NT2/D1 (cell line): ENCODE data around the gene RBFOX1.
A peak's percentile ranks its signal among the peaks of the same experiment; 100 is the strongest.

Experiments used
- DNase-seq: peaks from one replicate; pipeline ENCODE4 v3.0.0-alpha.2; 2011; ENCODE audit warnings: low read depth, low spot score
- H3K27me3 ChIP-seq: 2 replicates; pipeline ENCODE4 v1.6.0; 2011; ENCODE audit warnings: mild to moderate bottlenecking; ENCODE audit not compliant: insufficient read length, insufficient read depth
- H3K36me3 ChIP-seq: 2 replicates; pipeline ENCODE4 v1.6.1; 2011; ENCODE audit warnings: mild to moderate bottlenecking, low read length, mixed read lengths; ENCODE audit not compliant: insufficient read depth, insufficient read length
- H3K4me1 ChIP-seq: 2 replicates; pipeline ENCODE4 v1.5.1; 2011; ENCODE audit not compliant: insufficient read depth, insufficient read length
- H3K4me3 ChIP-seq: 2 replicates; pipeline ENCODE4 v1.5.1; 2011; ENCODE audit warnings: low read depth; ENCODE audit not compliant: insufficient read length
- H3K9ac ChIP-seq: 2 replicates; pipeline ENCODE4 v1.6.0; 2011; ENCODE audit warnings: low read depth; ENCODE audit not compliant: insufficient read length
- H3K9me3 ChIP-seq: 2 replicates; pipeline ENCODE4 v1.5.1; 2011; ENCODE audit warnings: mild to moderate bottlenecking, low read length; ENCODE audit not compliant: insufficient read depth
- SUZ12 ChIP-seq: IDR thresholded peaks from 2 replicates; pipeline ENCODE4 v1.6.1; 2011; ENCODE audit not compliant: insufficient read length, insufficient read depth; ENCODE audit errors: extremely low read depth
- YY1 ChIP-seq: IDR thresholded peaks from 2 replicates; pipeline ENCODE4 v1.6.1; 2011; ENCODE audit not compliant: insufficient read length, insufficient read depth
- ZNF274 ChIP-seq: IDR thresholded peaks from 2 replicates; pipeline ENCODE4 v1.6.1; 2011; ENCODE audit warnings: mild to moderate bottlenecking, low read depth, low read length

Gene RBFOX1

GRCh38 chr16:7650431-7650830 is 317.8 kb downstream of the RBFOX1 start:
- no peak overlapping the region for H3K9ac ChIP-seq
- TF ChIP-seq SUZ12 (no peak), YY1 (no peak), ZNF274 (no peak)
- H3K9me3 ChIP-seq: no peaks in the 10 kb centered on the region
- H3K4me1 ChIP-seq: no peaks in the 10 kb centered on the region
- no peak overlapping the region for H3K4me3 ChIP-seq
- no peak for DNase-seq
- no peaks in the 10 kb centered on the region for H3K27me3 ChIP-seq
- no peaks in the 10 kb centered on the region for H3K36me3 ChIP-seq

- Histone ChIP-seq H3K4me1 (no peaks in the 10 kb centered on the region), H3K9me3 (no peaks in the 10 kb centered on the region), H3K4me3 (no peak overlapping the region), H3K9ac (no peak overlapping the region), H3K36me3 (no peaks in the 10 kb centered on the region), H3K27me3 (no peaks in the 10 kb centered on the region)
- no peak for TF ChIP-seq ZNF274
- no peak for TF ChIP-seq YY1
- no peak for TF ChIP-seq SUZ12
- peak; percentile 70 for DNase-seq
These were observed 319.3 kb downstream of the RBFOX1 start for GRCh38 chr16:7651803-7652570.

GRCh38 chr16:7653746-7654461 is 321.3 kb downstream of the RBFOX1 start:
- no peaks in the 10 kb centered on the region for H3K4me1 ChIP-seq
- no peaks in the 10 kb centered on the region for H3K9me3 ChIP-seq
- no peak overlapping the region for H3K9ac ChIP-seq
- no peak for DNase-seq
- no peak overlapping the region for H3K4me3 ChIP-seq
- H3K36me3 ChIP-seq: no peaks in the 10 kb centered on the region
- no peaks in the 10 kb centered on the region for H3K27me3 ChIP-seq
- no peak for TF ChIP-seq YY1
- no peak for TF ChIP-seq SUZ12
- TF ChIP-seq ZNF274: no peak

- H3K27me3 ChIP-seq: no peaks in the 10 kb centered on the region
These were observed 343.0 kb downstream of the RBFOX1 start for GRCh38 chr16:7675628-7676027.

GRCh38 chr16:7680296-7680695 is 347.7 kb downstream of the RBFOX1 start:
- Histone ChIP-seq H3K36me3 (no peaks in the 10 kb centered on the region), H3K4me3 (no peak overlapping the region), H3K4me1 (no peaks in the 10 kb centered on the region), H3K9ac (no peak overlapping the region), H3K9me3 (no peaks in the 10 kb centered on the region), H3K27me3 (no peaks in the 10 kb centered on the region)
- DNase-seq: no peak
- TF ChIP-seq YY1: no peak
- TF ChIP-seq SUZ12: no peak
- no peak for TF ChIP-seq ZNF274

More at GRCh38 chr16:7675628-7676027, 343.0 kb downstream of the RBFOX1 start:
- Histone ChIP-seq H3K36me3 (no peaks in the 10 kb centered on the region), H3K9me3 (no peaks in the 10 kb centered on the region), H3K9ac (no peak overlapping the region), H3K4me1 (no peaks in the 10 kb centered on the region), H3K4me3 (no peak overlapping the region)
- TF ChIP-seq ZNF274: no peak
- TF ChIP-seq YY1: no peak
- no peak for TF ChIP-seq SUZ12
- no peak for DNase-seq

- H3K9ac ChIP-seq: no peak overlapping the region
- no peak for DNase-seq
- H3K9me3 ChIP-seq: no peaks in the 10 kb centered on the region
- H3K4me3 ChIP-seq: no peak overlapping the region
- H3K36me3 ChIP-seq: no peaks in the 10 kb centered on the region
- H3K4me1 ChIP-seq: no peaks in the 10 kb centered on the region
- no peaks in the 10 kb centered on the region for H3K27me3 ChIP-seq
- no peak for TF ChIP-seq SUZ12
- no peak for TF ChIP-seq YY1
- TF ChIP-seq ZNF274: no peak
These were observed 356.2 kb downstream of the RBFOX1 start for GRCh38 chr16:7688811-7689210.

- TF ChIP-seq SUZ12 (no peak), ZNF274 (no peak)
- H3K9ac ChIP-seq: no peak overlapping the region
- no peak overlapping the region for H3K4me3 ChIP-seq
- H3K9me3 ChIP-seq: no peaks in the 10 kb centered on the region
- no peak for DNase-seq
- H3K36me3 ChIP-seq: no peaks in the 10 kb centered on the region
- H3K27me3 ChIP-seq: no peaks in the 10 kb centered on the region
- no peaks in the 10 kb centered on the region for H3K4me1 ChIP-seq
These were observed 356.6 kb downstream of the RBFOX1 start for GRCh38 chr16:7689234-7689633.
